Tibial artery (tissue), 4 donors: Measurements from ENCODE around the gene KCNK17.

ENCODE experiments used
- DNase-seq, 2 donors: peaks; one replicate each; pipeline ENCODE4 v3.0.0-alpha.2; 2019
- H3K27ac ChIP-seq, 2 donors: fragments of 200-600 bp; sonication (generic) in 1 of 2; 1 replicate in 1 of 2; 2 replicates in 1 of 2; pipeline ENCODE4 v1.5.1; 2018 to 2019; ENCODE audit warnings: mild to moderate bottlenecking in 1 of 2
- H3K27me3 ChIP-seq, 2 donors: fragments of 200-600 bp; sonication (generic) in 1 of 2; one replicate each; pipeline versions ENCODE4 v1.5.1 to v1.6.0; 2016 to 2019
- H3K36me3 ChIP-seq, 3 donors: fragments of 200-600 bp; sonication (generic) in 2 of 3; one replicate each; pipeline ENCODE4 v1.5.1; 2016 to 2019; ENCODE audit warnings: mild to moderate bottlenecking in 2 of 3
- H3K4me1 ChIP-seq, 4 donors: fragments of 200-600 bp; sonication (generic) in 2 of 4; 1 replicate in 3 of 4; 2 replicates in 1 of 4; pipeline ENCODE4 v1.5.1; 2016 to 2019
- H3K4me3 ChIP-seq, 2 donors: fragments of 200-600 bp; sonication (generic) in 1 of 2; 1 replicate in 1 of 2; 2 replicates in 1 of 2; pipeline ENCODE4 v1.5.1; 2018 to 2019; ENCODE audit warnings: mild to moderate bottlenecking in 2 of 2
- H3K9me3 ChIP-seq, 3 donors: fragments of 200-600 bp; sonication (generic) in 1 of 3; one replicate each; pipeline ENCODE4 v1.5.1; 2016 to 2019
- intact Hi-C: fragments of 100-400 bp; cut with DNase I; formaldehyde crosslinking; loops from one replicate; pipeline ENCODE4 v1.15.0; 2023; ENCODE audit warnings: low total_unique reads
- TF ChIP-seq, protein P1 (sequence below), 2 experiments: fragments of 200-600 bp in 1 of 2; fragments of 450-650 bp in 1 of 2; IDR thresholded peaks; one replicate each; pipeline ENCODE4 v1.5.1; 2017 to 2019; ENCODE audit warnings: antibody characterized with exemption in 2 of 2, mild to moderate bottlenecking in 1 of 2, moderate library complexity in 1 of 2

The KCNK17 gene

GRCh38 chr6:39333644-39334438 lies 19.6 kb upstream of the KCNK17 start:
- intact Hi-C loops, result no loop called here
- H3K4me3 ChIP-seq, result no peak overlapping the region
- TF ChIP-seq, protein P1, sequence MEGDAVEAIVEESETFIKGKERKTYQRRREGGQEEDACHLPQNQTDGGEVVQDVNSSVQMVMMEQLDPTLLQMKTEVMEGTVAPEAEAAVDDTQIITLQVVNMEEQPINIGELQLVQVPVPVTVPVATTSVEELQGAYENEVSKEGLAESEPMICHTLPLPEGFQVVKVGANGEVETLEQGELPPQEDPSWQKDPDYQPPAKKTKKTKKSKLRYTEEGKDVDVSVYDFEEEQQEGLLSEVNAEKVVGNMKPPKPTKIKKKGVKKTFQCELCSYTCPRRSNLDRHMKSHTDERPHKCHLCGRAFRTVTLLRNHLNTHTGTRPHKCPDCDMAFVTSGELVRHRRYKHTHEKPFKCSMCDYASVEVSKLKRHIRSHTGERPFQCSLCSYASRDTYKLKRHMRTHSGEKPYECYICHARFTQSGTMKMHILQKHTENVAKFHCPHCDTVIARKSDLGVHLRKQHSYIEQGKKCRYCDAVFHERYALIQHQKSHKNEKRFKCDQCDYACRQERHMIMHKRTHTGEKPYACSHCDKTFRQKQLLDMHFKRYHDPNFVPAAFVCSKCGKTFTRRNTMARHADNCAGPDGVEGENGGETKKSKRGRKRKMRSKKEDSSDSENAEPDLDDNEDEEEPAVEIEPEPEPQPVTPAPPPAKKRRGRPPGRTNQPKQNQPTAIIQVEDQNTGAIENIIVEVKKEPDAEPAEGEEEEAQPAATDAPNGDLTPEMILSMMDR (IDR thresholded peaks at IDR 0.05), result no peak

DNA sequence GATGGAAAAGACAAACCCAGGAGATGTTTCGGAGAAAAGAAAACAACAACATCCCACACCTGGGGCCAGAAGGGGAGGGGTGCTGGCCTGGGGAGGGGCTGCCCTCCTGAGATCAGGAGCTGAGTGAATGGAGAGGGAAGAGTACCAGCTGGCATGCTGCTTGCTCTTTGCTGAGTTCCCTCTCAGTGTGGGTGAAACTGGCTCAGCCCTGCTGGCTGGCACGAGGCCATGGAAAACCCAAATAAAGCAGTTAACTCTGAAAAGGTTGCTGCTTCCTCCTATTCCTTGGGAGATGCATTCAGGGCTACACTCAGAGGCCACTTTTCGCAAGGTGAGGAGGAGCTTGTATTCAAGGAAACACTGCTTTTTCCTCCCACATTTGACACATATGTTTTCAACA lies 16.3 kb upstream of the KCNK17 start:
- H3K4me3 ChIP-seq, result no peak overlapping the region
- H3K9me3 ChIP-seq, result no peaks in the 10 kb centered on the region
- peaks cover 0 to 6% of the 10 kb centered on the region in 2 donors for H3K27me3 ChIP-seq
- TF ChIP-seq, protein P1 (IDR thresholded peaks at IDR 0.05), result no peak
- no peak overlapping the region for H3K27ac ChIP-seq
- intact Hi-C loops, result no loop called here
- DNase-seq, result no peak
- H3K36me3 ChIP-seq, result no peaks in the 10 kb centered on the region
- peaks cover 0 to 8% (median 0%) of the 10 kb centered on the region in 4 donors for H3K4me1 ChIP-seq

More at GRCh38 chr6:39333644-39334438, 19.6 kb upstream of the KCNK17 start:
- Histone ChIP-seq H3K4me1 (peaks cover 0 to 20% (median 9%) of the 10 kb centered on the region in 4 donors), H3K9me3 (no peaks in the 10 kb centered on the region), H3K36me3 (no peaks in the 10 kb centered on the region), H3K27me3 (no peaks in the 10 kb centered on the region), H3K27ac (no peak overlapping the region)
- no peak for DNase-seq

DNA sequence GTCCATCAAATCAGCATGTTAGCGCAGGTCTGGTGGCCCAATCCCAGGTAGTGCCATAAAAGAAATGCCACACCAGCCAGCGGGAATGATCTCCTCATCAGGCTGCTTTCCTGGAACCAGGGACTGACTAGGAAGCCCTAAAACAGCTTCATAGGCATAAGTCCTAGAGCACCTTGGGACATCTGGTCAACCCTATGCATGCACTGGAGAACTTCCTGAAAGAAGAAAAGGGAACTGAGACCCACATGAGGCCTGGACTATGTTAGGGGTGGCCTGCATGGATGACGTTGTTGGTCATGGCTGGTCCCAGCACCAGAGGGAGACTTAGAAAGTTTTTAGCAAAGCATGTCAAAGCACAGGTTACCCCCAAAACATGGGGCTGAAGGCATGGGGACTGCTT lies 15.8 kb upstream of the KCNK17 start:
- H3K4me3 ChIP-seq, result no peak overlapping the region
- peaks cover 0 to 7% (median 0%) of the 10 kb centered on the region in 4 donors for H3K4me1 ChIP-seq
- TF ChIP-seq, protein P1 (IDR thresholded peaks at IDR 0.05), result no peak
- no peak for DNase-seq
- peaks cover 0 to 6% of the 10 kb centered on the region in 2 donors for H3K27me3 ChIP-seq
- intact Hi-C loops, result no loop called here
- H3K27ac ChIP-seq, result no peak overlapping the region
- H3K9me3 ChIP-seq, result no peaks in the 10 kb centered on the region
- no peaks in the 10 kb centered on the region for H3K36me3 ChIP-seq

- no peak for DNase-seq
- intact Hi-C loops, result no loop called here
- Histone ChIP-seq H3K4me3 (no peak overlapping the region), H3K9me3 (no peaks in the 10 kb centered on the region), H3K36me3 (no peaks in the 10 kb centered on the region), H3K27me3 (peaks cover 0 to 6% of the 10 kb centered on the region in 2 donors), H3K4me1 (peaks cover 0 to 7% (median 0%) of the 10 kb centered on the region in 4 donors), H3K27ac (no peak overlapping the region)
- TF ChIP-seq, protein P1 (IDR thresholded peaks at IDR 0.05), result no peak
Measured at GRCh38 chr6:39328066-39328465, 13.8 kb upstream of the KCNK17 start.

DNA sequence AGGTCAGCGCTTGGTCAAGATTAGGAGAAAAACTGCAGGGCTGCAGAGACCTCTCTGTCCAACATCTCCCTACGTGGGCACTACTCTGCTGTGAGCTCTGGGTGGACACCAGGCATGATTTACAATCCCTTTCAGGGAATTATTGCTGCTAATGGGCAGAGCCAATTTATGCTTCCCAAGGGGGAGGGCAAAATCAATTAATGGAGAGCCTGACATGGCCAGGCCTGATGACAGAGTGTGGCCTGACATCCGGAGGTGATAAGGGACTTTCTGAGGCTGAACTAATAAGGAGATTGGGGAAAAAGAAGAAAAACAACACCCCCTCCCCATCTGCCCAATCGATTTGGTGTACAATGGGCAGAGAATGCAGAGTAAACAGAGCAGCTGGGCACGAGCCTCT lies 13.3 kb upstream of the KCNK17 start:
- no peak overlapping the region for H3K27ac ChIP-seq
- no peak for DNase-seq
- intact Hi-C loops, result no loop called here
- H3K9me3 ChIP-seq, result no peaks in the 10 kb centered on the region
- no peaks in the 10 kb centered on the region for H3K36me3 ChIP-seq
- H3K4me1 ChIP-seq, result peaks cover 0 to 7% (median 0%) of the 10 kb centered on the region in 4 donors
- H3K27me3 ChIP-seq, result peaks cover 0 to 6% of the 10 kb centered on the region in 2 donors
- TF ChIP-seq, protein P1 (IDR thresholded peaks at IDR 0.05), result no peak
- no peak overlapping the region for H3K4me3 ChIP-seq
